Retinal pigment epithelial cell (primary cell): ENCODE data around the gene ADCY10.
"Not testable (repeated sequence)": the region's sequence is repeated elsewhere in the genome, so short reads cannot be mapped to it uniquely, and the experiment has no call there.

Source experiments
- DNase-seq: peaks from one replicate; pipeline ENCODE4 v3.0.0-alpha.2; 2010; ENCODE audit warnings: low read depth
- H3K4me3 ChIP-seq: 2 replicates; pipeline ENCODE4 v1.5.1; 2011; ENCODE audit warnings: mild to moderate bottlenecking, low read length, control low read depth, moderate library complexity
- CTCF ChIP-seq: conservative IDR thresholded peaks from 2 replicates; pipeline ENCODE4 v1.5.1; 2011; ENCODE audit warnings: low read depth, low read length, control low read depth, inconsistent platforms

ADCY10 gene

GRCh38 chr1:167863921-167864279 is 50.0 kb downstream of the ADCY10 start:
- H3K4me3 ChIP-seq: no peak overlapping the region
- no peak for DNase-seq
- TF ChIP-seq CTCF: no peak

GRCh38 chr1:167863191-167863920 is 50.6 kb downstream of the ADCY10 start:
- not testable (repeated sequence) for H3K4me3 ChIP-seq, DNase-seq

- no peak for DNase-seq
- H3K4me3 ChIP-seq: no peak overlapping the region
- no peak for TF ChIP-seq CTCF
These were observed 51.4 kb downstream of the ADCY10 start for GRCh38 chr1:167862432-167863076.

- no peak for DNase-seq
- no peak for TF ChIP-seq CTCF
- H3K4me3 ChIP-seq: no peak overlapping the region
These were observed 52.1 kb downstream of the ADCY10 start for GRCh38 chr1:167861664-167862381.

- DNase-seq: no peak
These were observed 53.6 kb downstream of the ADCY10 start for GRCh38 chr1:167860231-167860923.

GRCh38 chr1:167856711-167857418 is 57.1 kb downstream of the ADCY10 start:
- DNase-seq: no peak
- no peak overlapping the region for H3K4me3 ChIP-seq
- TF ChIP-seq CTCF: no peak

More at GRCh38 chr1:167860231-167860923, 53.6 kb downstream of the ADCY10 start:
- no peak overlapping the region for H3K4me3 ChIP-seq
- no peak for TF ChIP-seq CTCF

- TF ChIP-seq CTCF: no peak
- DNase-seq: no peak
- no peak overlapping the region for H3K4me3 ChIP-seq
These were observed 59.8 kb downstream of the ADCY10 start for GRCh38 chr1:167854184-167854583.
